Bone marrow (tissue), 2 donors: ENCODE measurements around the gene SCN4A.
"Not testable (repeated sequence)": the region's sequence is repeated elsewhere in the genome, so short reads cannot be mapped to it uniquely, and the experiment has no call there.

ENCODE experiments used
- DNase-seq, 2 donors: peaks; one replicate each; lab custom pipeline; 2025; lab: John Stamatoyannopoulos, UW

Gene SCN4A

DNA sequence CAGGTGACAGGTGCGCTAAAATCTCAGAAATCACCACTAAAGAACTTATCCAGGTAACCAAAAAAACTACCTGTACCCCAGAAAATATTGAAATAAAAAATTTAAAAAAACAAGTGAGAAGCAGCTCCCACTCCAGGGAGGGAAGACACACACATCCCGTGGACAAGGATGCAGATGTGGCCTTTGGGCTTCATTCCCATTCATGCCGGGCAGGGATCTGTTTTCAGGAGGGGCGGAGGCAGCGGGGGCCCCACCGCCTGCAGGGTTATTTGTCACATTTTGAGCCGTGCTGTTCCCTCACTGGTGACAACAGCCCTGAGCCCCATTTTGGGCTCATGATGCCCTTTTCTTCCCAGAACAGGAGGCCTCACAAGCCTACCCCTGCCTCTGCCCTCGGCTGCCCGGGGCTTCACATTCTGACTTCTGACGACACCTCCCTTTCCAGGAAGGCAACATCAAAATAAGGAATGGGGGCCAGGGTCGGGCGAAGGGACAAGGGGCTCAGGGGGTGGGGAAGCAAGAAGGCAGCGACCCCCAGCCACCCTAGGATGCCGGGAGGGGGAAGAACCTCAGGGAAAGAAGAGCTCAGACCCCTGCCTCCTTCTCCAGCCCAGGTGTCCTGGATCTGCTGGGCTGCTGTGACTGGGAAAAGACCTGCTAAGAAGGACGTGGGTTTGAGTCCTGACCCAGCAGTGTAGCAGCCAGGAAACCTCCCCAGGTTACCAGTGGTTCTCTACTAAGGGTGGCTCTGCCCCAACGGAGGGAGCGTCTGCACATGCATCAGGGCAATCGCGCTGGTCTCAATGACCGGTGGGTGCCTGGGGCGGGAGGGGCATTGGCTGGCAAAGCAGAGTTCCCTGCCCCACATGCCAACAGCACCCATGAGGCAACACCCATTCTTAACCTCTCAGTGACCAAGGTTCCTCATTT is 38.3 kb downstream of the SCN4A start:
- DNase-seq, result no peak

- no peak for DNase-seq
Observed at GRCh38 chr17:63933598-63933997, 39.1 kb downstream of the SCN4A start.

DNA sequence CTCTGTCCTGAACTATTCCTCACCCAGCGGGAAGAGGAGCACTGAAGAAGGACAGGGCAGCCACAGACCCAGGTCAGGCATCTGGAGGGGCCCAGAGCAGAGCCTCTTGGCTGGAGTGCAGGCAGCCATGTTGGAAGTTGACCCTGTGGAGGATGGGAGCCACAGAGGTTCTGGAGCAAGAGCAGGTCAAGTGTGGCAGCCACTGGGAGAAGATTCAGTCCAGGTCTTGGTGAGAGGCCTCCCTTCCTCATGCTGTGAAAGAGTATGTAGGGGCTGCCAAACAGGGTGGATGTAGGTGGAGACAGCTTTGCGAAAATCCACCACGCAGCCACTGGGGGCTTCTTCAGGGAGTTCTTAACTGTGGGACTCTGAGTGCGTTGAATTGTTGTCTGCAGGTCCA is 40.0 kb downstream of the SCN4A start:
- DNase-seq, result no peak

DNA sequence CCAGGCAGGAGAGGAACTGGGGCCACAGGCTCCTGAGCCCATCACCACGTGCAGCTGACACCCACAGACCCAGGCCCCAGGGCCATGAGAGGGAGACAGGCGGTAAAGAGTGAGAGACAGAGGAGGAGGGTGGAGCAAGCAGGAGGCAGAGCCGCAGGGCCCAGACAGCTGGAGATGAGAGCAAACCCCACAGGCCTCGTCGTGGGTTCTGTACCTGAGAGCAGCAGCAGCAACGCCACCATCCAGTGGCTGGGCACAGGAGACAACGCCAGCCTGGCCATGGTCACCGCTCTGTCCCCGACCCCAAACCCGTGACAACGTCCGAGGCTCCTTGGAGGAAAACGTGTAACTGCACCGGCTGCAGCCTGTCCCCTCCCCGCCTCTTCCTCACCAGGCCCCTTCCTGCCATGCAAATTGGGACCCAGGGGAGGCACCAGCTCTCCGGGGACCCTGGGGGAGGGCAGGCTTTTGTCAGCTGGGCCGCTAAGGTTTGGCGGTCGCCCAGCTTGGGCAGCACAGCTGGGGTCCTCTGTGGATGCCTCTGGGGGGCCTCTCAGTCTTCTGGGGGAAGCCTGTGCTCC is 40.6 kb downstream of the SCN4A start, which contains the start of gene CD79B:
Gene CD79B, minus strand, starts transcription at position 351 of the 581 bp plus-strand sequence. Its CDS starts 70 bp downstream, at position 281.
- DNase-seq, result peak in 1 of 2 donors; percentile 15

DNA sequence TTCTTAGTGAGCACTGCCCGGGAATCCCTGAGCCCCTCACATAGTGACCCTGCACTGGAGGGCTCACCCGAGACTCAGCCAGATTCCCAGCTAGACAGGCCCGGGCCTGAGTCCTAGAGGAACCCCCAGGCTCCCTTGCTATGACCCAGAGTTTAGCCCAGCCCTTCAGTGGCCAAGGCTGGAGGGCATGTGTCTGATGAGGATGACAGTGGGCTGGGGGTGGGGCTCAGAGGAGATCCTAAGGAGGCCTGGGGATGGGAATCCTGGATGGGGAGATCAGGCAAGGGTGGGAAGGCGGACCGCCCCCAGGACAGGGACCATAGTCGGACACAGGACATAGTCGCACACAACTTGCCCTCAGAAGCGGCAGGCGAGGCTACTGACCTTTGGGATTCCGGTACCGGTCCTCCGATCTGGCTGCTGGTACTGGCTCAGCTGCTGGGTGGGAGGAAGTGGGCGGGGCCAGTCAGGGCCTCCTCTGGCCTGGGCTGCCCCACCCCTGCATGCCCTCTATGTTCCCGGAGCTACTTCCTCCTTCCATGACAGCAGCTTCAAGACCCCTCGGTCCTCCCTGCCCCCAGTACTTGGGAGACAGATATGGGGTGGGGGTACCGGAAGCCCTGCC is 41.7 kb downstream of the SCN4A start:
- peak; percentile 12 to 60 for DNase-seq

GRCh38 chr17:63929860-63930766 is 42.6 kb downstream of the SCN4A start:
- no peak for DNase-seq

GRCh38 chr17:63928966-63929695 is 43.6 kb downstream of the SCN4A start:
- no peak for DNase-seq

DNA sequence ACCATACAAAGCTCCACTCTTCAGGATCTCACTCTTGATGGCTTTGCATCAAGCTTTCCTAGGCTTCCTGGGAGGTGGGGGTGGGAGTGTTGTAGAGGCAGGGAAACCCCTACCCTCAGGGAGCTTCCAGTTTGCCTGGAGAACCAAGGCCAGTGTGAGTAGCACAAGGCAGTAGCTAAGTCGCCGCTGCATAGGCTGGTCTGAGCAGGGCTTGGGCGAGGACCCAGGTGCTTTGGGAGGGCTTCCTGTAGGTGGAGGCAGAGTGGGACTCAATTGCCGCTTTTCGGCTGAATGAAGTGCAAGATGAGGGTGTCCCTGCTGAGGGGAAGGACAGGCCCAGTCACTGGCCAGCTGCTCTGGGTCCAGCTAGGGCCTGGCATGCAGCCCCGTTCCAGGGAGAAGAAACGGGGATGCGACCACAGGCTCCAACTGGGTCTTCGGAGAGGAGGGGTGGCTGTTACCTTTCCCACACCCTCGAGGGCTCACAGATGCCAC is 44.5 kb downstream of the SCN4A start:
- no peak for DNase-seq

DNA sequence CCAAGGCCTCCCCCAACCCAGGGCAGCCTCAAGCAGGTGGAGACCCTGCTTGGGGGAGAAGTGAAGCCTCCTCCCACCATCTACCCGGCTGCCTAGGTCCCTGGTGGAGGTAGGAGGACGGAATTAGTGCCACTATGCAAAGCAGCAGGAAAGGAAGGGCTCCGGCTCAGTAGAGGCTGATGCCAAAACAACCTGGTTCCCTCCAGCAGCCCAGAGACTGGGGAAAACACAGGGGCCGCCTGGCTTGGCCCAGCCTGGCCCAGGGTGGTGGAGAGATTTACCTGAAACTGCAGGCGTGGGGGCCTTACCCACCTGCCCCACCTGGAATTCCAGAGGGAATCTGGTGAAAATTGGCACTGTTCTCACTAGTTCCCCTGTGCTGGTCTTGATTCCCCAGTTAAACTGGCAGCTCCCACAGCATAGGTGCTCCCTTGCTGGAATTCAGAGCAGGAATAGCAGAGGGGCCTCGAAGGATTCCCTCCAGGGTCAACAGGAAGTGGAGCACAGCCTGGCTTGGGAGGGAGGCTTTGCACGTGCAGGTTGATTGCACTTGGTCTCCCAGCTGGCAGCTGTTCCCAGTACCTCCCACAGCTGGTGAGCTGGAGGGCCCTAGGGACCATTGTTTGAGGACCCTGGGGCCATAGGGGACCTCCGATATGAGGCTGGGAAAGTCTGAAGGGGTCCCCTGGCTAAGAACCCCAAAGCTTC is 45.1 kb downstream of the SCN4A start:
- DNase-seq, result no peak

GRCh38 chr17:63926164-63926563 is 46.6 kb downstream of the SCN4A start:
- DNase-seq, result no peak

GRCh38 chr17:63925615-63926014 is 47.1 kb downstream of the SCN4A start:
- DNase-seq, result no peak

DNA sequence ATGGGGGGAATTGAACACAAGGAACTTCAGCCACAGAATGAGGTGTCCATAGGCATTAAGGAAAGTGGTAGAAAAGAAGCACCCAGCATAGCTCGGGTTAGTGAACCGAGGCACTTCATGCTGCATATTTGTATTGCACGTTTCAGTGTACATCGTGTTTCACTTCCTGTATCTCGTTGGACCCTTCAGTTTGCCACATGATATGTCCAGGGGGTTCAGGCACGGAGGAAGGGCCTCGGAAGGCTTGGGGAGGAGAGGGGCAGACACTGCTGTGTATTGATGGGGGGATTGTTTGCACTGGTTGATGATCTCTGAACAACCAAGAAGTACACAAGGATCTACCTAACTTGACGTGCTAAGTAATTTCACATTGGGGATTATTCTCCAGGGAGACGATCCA is 50.3 kb downstream of the SCN4A start:
- not testable (repeated sequence) for DNase-seq

- not testable (repeated sequence) for DNase-seq
Observed at GRCh38 chr17:63920779-63921178, 51.9 kb downstream of the SCN4A start.

DNA sequence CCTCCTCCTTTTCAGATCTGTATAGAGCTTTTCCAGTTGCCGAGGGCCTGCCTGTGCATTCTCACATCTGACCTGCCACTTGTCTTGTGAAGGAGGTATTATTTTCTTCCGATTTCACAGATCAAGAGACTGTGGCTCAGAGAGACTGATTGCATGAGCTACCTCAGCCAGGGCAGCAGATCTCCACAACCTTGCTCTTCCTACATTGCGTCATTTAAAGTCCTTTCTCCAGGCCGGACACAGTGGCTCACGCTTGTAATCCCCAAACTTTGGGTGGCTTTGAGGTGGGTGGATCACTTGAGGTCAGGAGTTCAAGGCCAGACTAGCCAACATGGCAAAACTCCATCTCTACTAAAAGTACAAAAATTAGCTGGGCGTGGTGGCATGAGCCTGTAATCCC is 52.7 kb downstream of the SCN4A start:
- not testable (repeated sequence) for DNase-seq

DNA sequence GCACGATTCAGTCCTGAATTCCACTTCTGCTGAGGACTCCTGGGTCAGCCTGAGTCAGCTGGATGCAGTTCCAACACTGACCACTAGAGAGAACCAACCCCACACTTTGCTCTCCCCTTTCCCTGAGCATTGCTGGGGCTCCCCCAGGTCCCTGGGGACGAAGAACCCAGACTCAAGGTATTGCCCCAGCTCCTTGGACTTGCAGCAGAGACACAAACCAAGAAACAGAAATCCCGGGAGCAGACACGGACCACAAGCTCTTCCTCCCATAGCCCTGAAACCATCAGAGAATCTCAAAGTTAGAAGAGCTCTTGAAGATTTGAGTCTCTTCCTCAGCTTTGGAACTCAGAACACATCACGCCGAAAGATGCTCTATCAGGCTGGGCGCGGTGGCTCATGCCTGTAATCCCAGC is 53.4 kb downstream of the SCN4A start:
- DNase-seq, result peak; percentile 29 to 72

- DNase-seq, result not testable (repeated sequence)
Observed at GRCh38 chr17:63918789-63919305, 53.9 kb downstream of the SCN4A start, which contains the start of gene GH1. TSS of gene GH1 (minus strand) at chr17:63918839. CDS start at chr17:63918776, 63 bp downstream.

- DNase-seq, result no peak
Observed at GRCh38 chr17:63918305-63918704, 54.4 kb downstream of the SCN4A start.

GRCh38 chr17:63917646-63918045 is 55.1 kb downstream of the SCN4A start:
- no peak for DNase-seq

DNA sequence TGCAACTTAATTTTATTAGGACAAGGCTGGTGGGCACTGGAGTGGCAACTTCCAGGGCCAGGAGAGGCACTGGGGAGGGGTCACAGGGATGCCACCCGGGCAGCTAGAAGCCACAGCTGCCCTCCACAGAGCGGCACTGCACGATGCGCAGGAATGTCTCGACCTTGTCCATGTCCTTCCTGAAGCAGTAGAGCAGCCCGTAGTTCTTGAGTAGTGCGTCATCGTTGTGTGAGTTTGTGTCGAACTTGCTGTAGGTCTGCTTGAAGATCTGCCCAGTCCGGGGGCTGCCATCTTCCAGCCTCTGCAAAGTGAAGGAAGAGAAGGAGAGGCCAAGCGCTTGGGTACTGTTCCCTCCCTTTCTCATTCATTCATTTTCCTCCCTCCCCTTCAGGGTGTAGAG is 55.5 kb downstream of the SCN4A start:
- not testable (repeated sequence) for DNase-seq
